Astrocyte (in vitro differentiated cells and primary cell): ENCODE measurements around the gene ARHGAP26. TPM values are rescaled to one million over a fixed set of nuclear protein-coding genes. Genes with fewer than 3 reads are reported as not detected.
A peak's percentile ranks its signal among the peaks of the same experiment; 100 is the strongest.

Source experiments
- DNase-seq: peaks from one replicate; pipeline ENCODE4 v3.0.0-alpha.2; 2010; ENCODE audit warnings: low read depth
- FAIRE-seq: peaks from 2 replicates; lab custom pipeline; 2011; peaks lifted over from hg19 to GRCh38; lab: Jason Lieb, UNC
- H2AFZ ChIP-seq: 2 replicates; pipeline ENCODE4 v1.6.0; 2012; ENCODE audit warnings: low read depth, low read length, inconsistent platforms
- H3K27ac ChIP-seq: 2 replicates; pipeline ENCODE4 v1.5.1; 2011; ENCODE audit warnings: low read depth, low read length, inconsistent platforms
- H3K27me3 ChIP-seq: 2 replicates; pipeline ENCODE4 v1.6.0; 2011; ENCODE audit warnings: low read length, inconsistent platforms; ENCODE audit not compliant: insufficient read depth
- H3K36me3 ChIP-seq: 2 replicates; pipeline ENCODE4 v1.5.1; 2011; ENCODE audit warnings: low read length, inconsistent platforms; ENCODE audit not compliant: insufficient read depth
- H3K4me1 ChIP-seq: 2 replicates; pipeline ENCODE4 v1.5.1; 2011; ENCODE audit warnings: low read length, inconsistent platforms; ENCODE audit not compliant: insufficient read depth
- H3K4me2 ChIP-seq: 2 replicates; pipeline ENCODE4 v1.6.0; 2012; ENCODE audit warnings: low read length, inconsistent platforms
- H3K4me3 ChIP-seq: 2 replicates; pipeline ENCODE4 v1.5.1; 2011; ENCODE audit warnings: low read depth, mild to moderate bottlenecking, low read length, inconsistent platforms; ENCODE audit not compliant: insufficient read depth
- H3K79me2 ChIP-seq: 2 replicates; pipeline ENCODE4 v1.6.0; 2012; ENCODE audit warnings: mild to moderate bottlenecking, low read length, inconsistent platforms; ENCODE audit not compliant: insufficient read depth
- H3K9ac ChIP-seq: 2 replicates; pipeline ENCODE4 v1.6.0; 2012; ENCODE audit warnings: mild to moderate bottlenecking, low read length, inconsistent platforms
- H3K9me3 ChIP-seq: 2 replicates; pipeline ENCODE4 v1.5.1; 2012; ENCODE audit warnings: low read depth, mild to moderate bottlenecking, low read length, inconsistent platforms; ENCODE audit not compliant: insufficient read depth
- H4K20me1 ChIP-seq: 2 replicates; pipeline ENCODE4 v1.6.0; 2012; ENCODE audit warnings: low read length, inconsistent platforms; ENCODE audit not compliant: insufficient read depth
- H3K27ac Mint-ChIP-seq: one replicate; pipeline ENCODE4 v1.8.0; 2021; ENCODE audit warnings: mild to moderate bottlenecking, mixed read lengths; ENCODE audit not compliant: unreplicated experiment
- H3K27me3 Mint-ChIP-seq: one replicate; pipeline ENCODE4 v1.8.0; 2021; ENCODE audit warnings: low read depth, mixed read lengths; ENCODE audit not compliant: unreplicated experiment
- H3K36me3 Mint-ChIP-seq: one replicate; pipeline ENCODE4 v1.8.0; 2021; ENCODE audit warnings: low read depth, mixed read lengths; ENCODE audit not compliant: unreplicated experiment
- H3K4me1 Mint-ChIP-seq: one replicate; pipeline ENCODE4 v1.8.0; 2021; ENCODE audit warnings: low read depth, mixed read lengths; ENCODE audit not compliant: unreplicated experiment
- H3K4me3 Mint-ChIP-seq: one replicate; pipeline ENCODE4 v1.8.0; 2021; ENCODE audit warnings: mild to moderate bottlenecking, moderate library complexity, mixed read lengths; ENCODE audit not compliant: unreplicated experiment
- H3K9me3 Mint-ChIP-seq: one replicate; pipeline ENCODE4 v1.8.0; 2021; ENCODE audit warnings: mild to moderate bottlenecking, mixed read lengths; ENCODE audit not compliant: unreplicated experiment
- CTCF ChIP-seq: IDR thresholded peaks from 2 replicates; pipeline ENCODE4 v1.5.1; 2011; ENCODE audit warnings: low read depth, mild to moderate bottlenecking, inconsistent platforms, low read length, moderate library complexity; ENCODE audit not compliant: insufficient read depth
- EZH2 ChIP-seq: IDR thresholded peaks from 2 replicates; pipeline ENCODE4 v1.6.1; 2012; ENCODE audit warnings: mild to moderate bottlenecking, low read length, inconsistent platforms; ENCODE audit not compliant: insufficient read depth
- total RNA-seq: library from RNA; stranded (reverse); gene quantifications from 2 replicates; pipeline ENCODE4 v1.2.1, GENCODE V29; 2021

Gene ARHGAP26
- total RNA-seq, 1 donor from 2014 or later = 5.6 TPM

GRCh38 chr5:143263272-143263810 lies 493.2 kb downstream of the ARHGAP26 start:
- no peak for TF ChIP-seq CTCF
- TF ChIP-seq EZH2 = no peak
- no peaks in the 10 kb centered on the region for H3K27me3 Mint-ChIP-seq
- H3K27ac ChIP-seq = no peak overlapping the region
- no peaks in the 10 kb centered on the region for H3K36me3 ChIP-seq
- no peak overlapping the region for H3K9ac ChIP-seq
- H3K27ac Mint-ChIP-seq = peak overlapping the region; percentile 36
- H3K4me3 Mint-ChIP-seq = no peak overlapping the region
- peaks cover 4% of the 10 kb centered on the region for H3K4me1 ChIP-seq
- no peak for FAIRE-seq
- peaks cover 3% of the 10 kb centered on the region for H3K4me1 Mint-ChIP-seq
- H3K4me2 ChIP-seq = no peak overlapping the region
- no peaks in the 10 kb centered on the region for H3K79me2 ChIP-seq
- H3K4me3 ChIP-seq = no peak overlapping the region
- DNase-seq = peak; percentile 16
- no peaks in the 10 kb centered on the region for H3K27me3 ChIP-seq
- no peaks in the 10 kb centered on the region for H3K9me3 ChIP-seq
- H4K20me1 ChIP-seq = no peaks in the 10 kb centered on the region
- H3K9me3 Mint-ChIP-seq = peaks cover 7% of the 10 kb centered on the region
- no peak overlapping the region for H2AFZ ChIP-seq
- peaks cover 2% of the 10 kb centered on the region for H3K36me3 Mint-ChIP-seq

GRCh38 chr5:143265995-143266394 lies 495.8 kb downstream of the ARHGAP26 start:
- Histone ChIP-seq H3K27me3 (no peaks in the 10 kb centered on the region), H3K4me2 (no peak overlapping the region), H4K20me1 (no peaks in the 10 kb centered on the region), H3K4me3 (no peak overlapping the region), H3K36me3 (no peaks in the 10 kb centered on the region), H3K4me1 (peaks cover 4% of the 10 kb centered on the region), H3K9ac (no peak overlapping the region), H3K79me2 (no peaks in the 10 kb centered on the region), H2AFZ (no peak overlapping the region), H3K27ac (no peak overlapping the region), H3K9me3 (no peaks in the 10 kb centered on the region)
- no peak overlapping the region for H3K4me3 Mint-ChIP-seq
- H3K36me3 Mint-ChIP-seq = peaks cover 2% of the 10 kb centered on the region
- no peak for TF ChIP-seq CTCF
- no peak for TF ChIP-seq EZH2
- peaks cover 3% of the 10 kb centered on the region for H3K4me1 Mint-ChIP-seq
- H3K9me3 Mint-ChIP-seq = peaks cover 7% of the 10 kb centered on the region
- no peaks in the 10 kb centered on the region for H3K27me3 Mint-ChIP-seq
- peak; percentile 69 for FAIRE-seq
- no peak for DNase-seq
- H3K27ac Mint-ChIP-seq = no peak overlapping the region

- H3K4me1 ChIP-seq = no peaks in the 10 kb centered on the region
- no peak overlapping the region for H3K27ac Mint-ChIP-seq
- H3K9me3 Mint-ChIP-seq = peaks cover 7% of the 10 kb centered on the region
- FAIRE-seq (no peak), DNase-seq (no peak)
- no peak overlapping the region for H2AFZ ChIP-seq
- no peak overlapping the region for H3K9ac ChIP-seq
- no peaks in the 10 kb centered on the region for H3K9me3 ChIP-seq
- no peak overlapping the region for H3K4me2 ChIP-seq
- no peaks in the 10 kb centered on the region for H3K36me3 ChIP-seq
- no peak overlapping the region for H3K27ac ChIP-seq
- H3K4me3 Mint-ChIP-seq = no peak overlapping the region
- H3K4me3 ChIP-seq = no peak overlapping the region
- no peaks in the 10 kb centered on the region for H3K27me3 Mint-ChIP-seq
- peaks cover 2% of the 10 kb centered on the region for H3K36me3 Mint-ChIP-seq
- peaks cover 3% of the 10 kb centered on the region for H3K4me1 Mint-ChIP-seq
- no peaks in the 10 kb centered on the region for H3K79me2 ChIP-seq
- H3K27me3 ChIP-seq = no peaks in the 10 kb centered on the region
- H4K20me1 ChIP-seq = no peaks in the 10 kb centered on the region
- TF ChIP-seq EZH2 (no peak), CTCF (no peak)
Measured at GRCh38 chr5:143267186-143267585, 497.0 kb downstream of the ARHGAP26 start.
